Measurements from ENCODE around the gene CELSR1.

CELSR1 gene

DNA sequence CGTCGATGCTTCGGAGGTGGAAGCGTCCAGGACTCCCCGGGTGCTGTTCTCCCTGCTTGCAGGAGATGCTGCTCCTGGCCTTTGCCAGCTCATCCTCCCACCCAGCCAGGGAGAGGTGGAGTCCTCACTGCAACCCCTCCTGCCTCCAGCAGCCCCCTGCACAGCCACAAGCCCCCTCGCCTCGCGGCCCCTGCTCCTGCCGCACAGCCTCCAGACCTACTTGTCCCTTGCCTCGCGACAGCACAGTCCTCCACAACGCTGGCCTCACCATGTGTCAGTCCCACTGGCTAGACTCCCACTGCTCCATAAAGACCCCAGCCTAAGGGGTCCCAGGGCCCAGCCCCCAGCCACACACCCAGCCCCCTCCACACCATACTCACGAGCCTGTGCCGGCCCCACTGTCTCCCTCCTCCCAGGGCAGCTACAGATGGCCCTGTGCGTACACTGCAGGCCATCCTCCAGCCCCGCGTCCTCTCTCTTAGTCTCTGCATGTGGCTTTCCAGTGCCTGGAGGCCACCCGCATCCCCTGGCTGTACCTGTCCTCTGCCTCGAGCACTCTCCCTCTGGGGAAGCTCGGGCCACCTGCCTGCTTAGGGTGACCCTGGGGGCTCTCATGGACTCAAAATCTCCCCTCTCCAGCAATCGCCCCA is 91.5 kb downstream of the CELSR1 start:
- TF ChIP-seq, protein P1, sequence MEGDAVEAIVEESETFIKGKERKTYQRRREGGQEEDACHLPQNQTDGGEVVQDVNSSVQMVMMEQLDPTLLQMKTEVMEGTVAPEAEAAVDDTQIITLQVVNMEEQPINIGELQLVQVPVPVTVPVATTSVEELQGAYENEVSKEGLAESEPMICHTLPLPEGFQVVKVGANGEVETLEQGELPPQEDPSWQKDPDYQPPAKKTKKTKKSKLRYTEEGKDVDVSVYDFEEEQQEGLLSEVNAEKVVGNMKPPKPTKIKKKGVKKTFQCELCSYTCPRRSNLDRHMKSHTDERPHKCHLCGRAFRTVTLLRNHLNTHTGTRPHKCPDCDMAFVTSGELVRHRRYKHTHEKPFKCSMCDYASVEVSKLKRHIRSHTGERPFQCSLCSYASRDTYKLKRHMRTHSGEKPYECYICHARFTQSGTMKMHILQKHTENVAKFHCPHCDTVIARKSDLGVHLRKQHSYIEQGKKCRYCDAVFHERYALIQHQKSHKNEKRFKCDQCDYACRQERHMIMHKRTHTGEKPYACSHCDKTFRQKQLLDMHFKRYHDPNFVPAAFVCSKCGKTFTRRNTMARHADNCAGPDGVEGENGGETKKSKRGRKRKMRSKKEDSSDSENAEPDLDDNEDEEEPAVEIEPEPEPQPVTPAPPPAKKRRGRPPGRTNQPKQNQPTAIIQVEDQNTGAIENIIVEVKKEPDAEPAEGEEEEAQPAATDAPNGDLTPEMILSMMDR (IDR thresholded peaks at IDR 0.05): no peak
- H3K4me1 ChIP-seq (ENCODE audit: control insufficient read depth in 1 of 2, insufficient read depth in 1 of 2, low read depth in 1 of 2, low read length in 1 of 2): no peaks in the 10 kb centered on the region
- no peaks in the 10 kb centered on the region for H3K9me3 ChIP-seq
- H3K27ac ChIP-seq: no peak overlapping the region
- H3K36me3 ChIP-seq: no peaks in the 10 kb centered on the region
- H3K27me3 ChIP-seq: no peaks in the 10 kb centered on the region
- no peak overlapping the region for H3K4me3 ChIP-seq (ENCODE audit: low read depth in 1 of 2, low read length in 1 of 2)

- Histone ChIP-seq H3K27ac (no peak overlapping the region), H3K36me3 (no peaks in the 10 kb centered on the region), H3K27me3 (no peaks in the 10 kb centered on the region), H3K4me1 (ENCODE audit: control insufficient read depth in 1 of 2, insufficient read depth in 1 of 2, low read depth in 1 of 2, low read length in 1 of 2) (no peaks in the 10 kb centered on the region), H3K9me3 (no peaks in the 10 kb centered on the region), H3K4me3 (ENCODE audit: low read depth in 1 of 2, low read length in 1 of 2) (no peak overlapping the region)
- TF ChIP-seq, protein P1 (IDR thresholded peaks at IDR 0.05): no peak
Measured at GRCh38 chr22:46444390-46444854, 93.0 kb downstream of the CELSR1 start.

GRCh38 chr22:46443850-46444389 is 93.5 kb downstream of the CELSR1 start:
- no peaks in the 10 kb centered on the region for H3K4me1 ChIP-seq (ENCODE audit: control insufficient read depth in 1 of 2, insufficient read depth in 1 of 2, low read depth in 1 of 2, low read length in 1 of 2)
- TF ChIP-seq, protein P1 (IDR thresholded peaks at IDR 0.05): no peak
- H3K36me3 ChIP-seq: no peaks in the 10 kb centered on the region
- H3K4me3 ChIP-seq (ENCODE audit: low read depth in 1 of 2, low read length in 1 of 2): no peak overlapping the region
- no peaks in the 10 kb centered on the region for H3K9me3 ChIP-seq
- no peak overlapping the region for H3K27ac ChIP-seq
- H3K27me3 ChIP-seq: no peaks in the 10 kb centered on the region

DNA sequence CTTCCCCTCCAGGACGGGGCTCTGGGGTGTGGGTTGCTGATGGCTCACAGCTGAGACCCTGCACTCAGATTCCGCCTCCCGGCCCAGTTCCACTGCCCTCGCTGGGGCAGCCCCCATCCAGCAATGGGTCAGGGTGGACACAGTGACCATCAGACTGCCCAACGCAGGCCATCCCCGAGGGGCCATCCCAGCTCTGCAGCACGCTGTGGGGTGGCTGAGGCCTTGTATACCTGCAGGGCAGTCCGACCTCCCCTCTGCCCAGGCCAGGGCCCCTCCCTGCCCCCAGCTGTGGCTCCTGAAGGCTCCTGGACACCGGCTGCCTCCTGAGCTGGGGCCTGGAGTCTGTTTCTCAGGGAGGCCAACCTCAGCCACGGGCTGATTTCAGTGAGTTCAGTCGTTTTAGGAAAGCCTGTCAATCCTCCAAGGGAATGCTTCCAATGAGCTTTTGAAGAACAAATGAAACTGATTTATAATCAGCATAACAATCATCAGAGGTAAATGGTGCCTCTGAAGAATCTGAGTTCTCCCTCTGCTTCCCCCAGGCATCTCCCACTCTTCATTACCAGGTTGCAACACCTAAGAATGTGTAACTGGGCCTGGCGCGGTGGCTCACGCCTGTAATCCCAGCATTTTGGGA is 95.1 kb downstream of the CELSR1 start:
- Histone ChIP-seq H3K27me3 (no peaks in the 10 kb centered on the region), H3K36me3 (no peaks in the 10 kb centered on the region), H3K4me3 (ENCODE audit: low read depth in 1 of 2, low read length in 1 of 2) (no peak overlapping the region), H3K9me3 (no peaks in the 10 kb centered on the region), H3K4me1 (ENCODE audit: control insufficient read depth in 1 of 2, insufficient read depth in 1 of 2, low read depth in 1 of 2, low read length in 1 of 2) (no peaks in the 10 kb centered on the region), H3K27ac (no peak overlapping the region)
- TF ChIP-seq, protein P1 (IDR thresholded peaks at IDR 0.05): no peak

DNA sequence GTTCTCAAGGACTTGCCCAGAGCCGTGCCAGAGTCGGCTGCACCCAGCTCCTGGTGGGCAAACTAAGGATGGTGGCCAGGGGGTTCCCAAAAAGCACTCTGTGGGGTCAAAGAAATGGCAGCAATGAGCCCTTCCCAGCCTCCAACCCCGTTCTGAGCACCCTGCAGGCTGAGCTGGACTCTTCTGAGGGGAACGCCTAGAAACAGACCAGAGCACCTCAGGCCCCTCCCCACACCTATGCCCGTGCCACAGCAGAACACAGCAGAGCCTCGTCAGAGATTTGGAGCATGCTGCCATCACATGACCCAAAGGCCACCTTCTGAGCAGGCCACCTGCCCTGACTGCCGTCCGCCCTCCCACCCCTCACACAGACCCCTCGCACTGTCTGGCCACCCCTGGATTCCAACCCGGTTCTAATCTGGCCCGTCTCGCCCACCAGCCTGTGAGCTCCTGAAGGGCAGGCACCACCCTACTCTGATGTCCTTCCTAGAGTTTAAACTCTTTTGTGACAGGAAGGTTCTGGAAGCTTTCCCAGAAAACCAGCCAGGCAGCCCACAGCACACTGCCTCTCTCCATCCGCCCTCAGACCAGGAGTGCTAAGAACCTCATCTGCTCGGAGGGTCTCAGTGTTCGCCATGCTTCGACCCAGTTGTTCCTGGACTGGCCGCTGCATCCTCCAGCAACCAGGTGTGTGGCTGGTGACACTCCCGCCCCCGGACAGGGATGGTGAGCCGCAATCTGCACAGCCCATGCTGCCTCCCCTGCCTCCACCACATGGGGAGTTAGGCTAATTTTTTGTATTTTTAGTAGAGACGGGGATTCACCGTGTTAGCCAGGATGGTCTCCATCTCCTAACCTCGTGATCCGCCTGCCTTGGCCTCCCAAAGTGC is 97.6 kb downstream of the CELSR1 start:
- no peak overlapping the region for H3K27ac ChIP-seq
- TF ChIP-seq, protein P1 (IDR thresholded peaks at IDR 0.05): no peak
- no peaks in the 10 kb centered on the region for H3K27me3 ChIP-seq
- no peak overlapping the region for H3K4me3 ChIP-seq (ENCODE audit: low read depth in 1 of 2, low read length in 1 of 2)
- H3K36me3 ChIP-seq: no peaks in the 10 kb centered on the region
- H3K4me1 ChIP-seq (ENCODE audit: control insufficient read depth in 1 of 2, insufficient read depth in 1 of 2, low read depth in 1 of 2, low read length in 1 of 2): no peaks in the 10 kb centered on the region
- no peaks in the 10 kb centered on the region for H3K9me3 ChIP-seq
